ENCODE measurements around the gene TPTE.

GRCh38 chr21:10521091-10521598 lies at the start of gene TPTE:
- TF ChIP-seq CTCF (tag by site-specific recombination; IDR thresholded peaks at IDR 0.05) = no peak
- TF ChIP-seq REST (tag by site-specific recombination; IDR thresholded peaks at IDR 0.05) = no peak
- no peak for TF ChIP-seq PBX3 (CRISPR knock-in tag; IDR thresholded peaks at IDR 0.05)
- TF ChIP-seq PRDM1 (tag by site-specific recombination; IDR thresholded peaks at IDR 0.05) = no peak
- TF ChIP-seq ZNF660 (tag by site-specific recombination; IDR thresholded peaks at IDR 0.05) = no peak
- no peak for TF ChIP-seq ZNF274 (IDR thresholded peaks at IDR 0.05; ENCODE audit: low read length)
- no peak for TF ChIP-seq ZNF274 (tag by site-specific recombination; IDR thresholded peaks at IDR 0.05; ENCODE audit: borderline replicate concordance)
- TF ChIP-seq ZBTB26 (tag by site-specific recombination; optimal IDR thresholded peaks at IDR 0.05) = no peak
- no peak for TF ChIP-seq ZNF792 (tag by site-specific recombination; IDR thresholded peaks at IDR 0.05)
